IMR-90 (cell line): Measurements from ENCODE around the gene FAM163A. TPM values are rescaled to one million over a fixed set of nuclear protein-coding genes. Genes with fewer than 3 reads are reported as not detected.

Source experiments
- ATAC-seq: fragments of 200-7000 bp; cut with Tn5 transposase; 2 replicates; pipeline ENCODE4 v1.9.1; 2020; ENCODE audit warnings: low read depth, mild to moderate bottlenecking, moderate library complexity
- BruUV-seq: library from RNA; stranded (reverse); fragments of 400-500 nt; replicated peaks from 2 replicates; lab custom pipeline; 2021; lab: Mats Ljungman, UMichigan
- CTCF ChIA-PET: fragments of 300-600 bp; formaldehyde crosslinking; extraction: SDS; loops from one replicate; lab custom pipeline; 2021; ENCODE audit warnings: antibody characterized with exemption; lab: Yijun Ruan, JAX
- POLR2A ChIA-PET: fragments of 300-600 bp; sonication (Branson Sonifier 250); formaldehyde crosslinking; loops from one replicate; lab custom pipeline; 2022; ENCODE audit warnings: antibody characterized with exemption; ENCODE audit not compliant: unreplicated experiment; lab: Charles Lee
- DNase-seq: peaks from one replicate; pipeline ENCODE4 v3.0.0; 2013
- H2AFZ ChIP-seq: replicated peaks from 2 replicates; pipeline ENCODE3; 2013; ENCODE audit warnings: low read length, mild to moderate bottlenecking; ENCODE audit not compliant: poor library complexity
- H2AK5ac ChIP-seq: 2 replicates; pipeline ENCODE4 v1.6.1; 2013; ENCODE audit warnings: low read depth, low read length, inconsistent platforms
- H2AK9ac ChIP-seq: replicated peaks from 2 replicates; pipeline ENCODE3; 2013; ENCODE audit warnings: mild to moderate bottlenecking, low read depth, low read length, moderate library complexity; ENCODE audit not compliant: poor library complexity
- H2BK120ac ChIP-seq: 2 replicates; pipeline ENCODE4 v1.6.1; 2013; ENCODE audit warnings: low read depth, low read length, inconsistent platforms
- H2BK15ac ChIP-seq: 3 replicates; pipeline ENCODE4 v1.6.1; 2013; ENCODE audit warnings: low read depth, low read length, inconsistent platforms
- H2BK20ac ChIP-seq: 2 replicates; pipeline ENCODE4 v1.6.1; 2013; ENCODE audit warnings: low read depth, mild to moderate bottlenecking, inconsistent platforms, low read length, moderate library complexity
- H2BK5ac ChIP-seq: 2 replicates; pipeline ENCODE4 v1.6.1; 2013; ENCODE audit warnings: mild to moderate bottlenecking, low read depth, low read length, inconsistent platforms; ENCODE audit not compliant: poor library complexity, severe bottlenecking
- H3K14ac ChIP-seq: replicated peaks from 2 replicates; pipeline ENCODE4 v1.6.1; 2013; ENCODE audit warnings: low read depth, low read length, inconsistent platforms
- H3K18ac ChIP-seq: 2 replicates; pipeline ENCODE4 v1.6.1; 2013; ENCODE audit warnings: low read depth, low read length, control low read depth
- H3K23ac ChIP-seq: 2 replicates; pipeline ENCODE4 v1.6.1; 2013; ENCODE audit warnings: low read depth, low read length, inconsistent platforms
- H3K27ac ChIP-seq: 2 replicates; pipeline ENCODE4 v1.5.1; 2013; ENCODE audit warnings: mild to moderate bottlenecking, control low read depth, low read length; ENCODE audit not compliant: insufficient read depth
- H3K27me3 ChIP-seq: 2 replicates; pipeline ENCODE4 v1.6.1; 2013; ENCODE audit warnings: low read length; ENCODE audit not compliant: control insufficient read depth, insufficient read depth
- H3K36me3 ChIP-seq: 2 replicates; pipeline ENCODE4 v1.6.1; 2013; ENCODE audit warnings: low read length, mixed read lengths; ENCODE audit not compliant: control insufficient read depth, insufficient read depth
- H3K4ac ChIP-seq: 2 replicates; pipeline ENCODE4 v1.6.1; 2013; ENCODE audit warnings: low read depth, low read length, inconsistent platforms
- H3K4me1 ChIP-seq: 2 replicates; pipeline ENCODE4 v1.6.1; 2013; ENCODE audit warnings: low read length, mixed read lengths; ENCODE audit not compliant: control insufficient read depth, insufficient read depth
- H3K4me2 ChIP-seq: 2 replicates; pipeline ENCODE4 v1.6.1; 2013; ENCODE audit warnings: low read depth, mild to moderate bottlenecking, control low read depth, low read length, moderate library complexity
- H3K4me3 ChIP-seq: 2 replicates; pipeline ENCODE4 v1.5.1; 2013; ENCODE audit warnings: low read depth, mild to moderate bottlenecking, control low read depth, low read length, moderate library complexity; ENCODE audit not compliant: insufficient read depth
- H3K56ac ChIP-seq: 2 replicates; pipeline ENCODE4 v1.6.1; 2013; ENCODE audit warnings: low read length, inconsistent platforms; ENCODE audit not compliant: insufficient read depth; ENCODE audit errors: extremely low read depth
- H3K79me1 ChIP-seq, 2 experiments: 2 replicates each; pipeline ENCODE4 v1.6.1; 2013; ENCODE audit warnings: low read length in 2 of 2, inconsistent platforms in 1 of 2, low read depth in 1 of 2
- H3K9ac ChIP-seq: 2 replicates; pipeline ENCODE4 v1.6.1; 2013; ENCODE audit warnings: low read depth, low read length, control low read depth
- H3K9me1 ChIP-seq: 2 replicates; pipeline ENCODE4 v1.6.1; 2013; ENCODE audit warnings: low read length, inconsistent platforms; ENCODE audit not compliant: insufficient read depth
- H3K9me3 ChIP-seq: 2 replicates; pipeline ENCODE4 v1.6.1; 2013; ENCODE audit warnings: low read length; ENCODE audit not compliant: control insufficient read depth, insufficient read depth
- H4K20me1 ChIP-seq: 2 replicates; pipeline ENCODE4 v1.6.1; 2013; ENCODE audit warnings: low read length, inconsistent platforms; ENCODE audit not compliant: insufficient read depth
- H4K5ac ChIP-seq: 2 replicates; pipeline ENCODE4 v1.6.1; 2013; ENCODE audit warnings: mild to moderate bottlenecking, low read depth, low read length, control low read depth
- H4K8ac ChIP-seq, 2 experiments: 2 replicates each; pipeline ENCODE4 v1.6.1; 2013; ENCODE audit warnings: low read depth in 2 of 2, low read length in 2 of 2, control low read depth in 1 of 2, inconsistent platforms in 1 of 2
- H4K91ac ChIP-seq: 2 replicates; pipeline ENCODE4 v1.6.1; 2013; ENCODE audit warnings: low read depth, low read length, inconsistent platforms; ENCODE audit not compliant: insufficient read depth
- BHLHE40 ChIP-seq: fragments of 150-350 bp; IDR thresholded peaks from 2 replicates; pipeline ENCODE4 v1.6.1; 2016; ENCODE audit warnings: mild to moderate bottlenecking, low read depth, low read length
- CHD1 ChIP-seq: IDR thresholded peaks from 2 replicates; pipeline ENCODE4 v1.6.1; 2012; ENCODE audit warnings: low read depth, low read length, improper control_type of control experiment
- FOS ChIP-seq: fragments of 150-350 bp; IDR thresholded peaks from 2 replicates; pipeline ENCODE4 v1.6.1; 2016; ENCODE audit warnings: low read depth, low read length
- MAFK ChIP-seq: IDR thresholded peaks from 2 replicates; pipeline ENCODE4 v1.6.1; 2012; ENCODE audit warnings: low read depth, low read length, improper control_type of control experiment
- MAZ ChIP-seq: IDR thresholded peaks from 2 replicates; pipeline ENCODE4 v1.6.1; 2012; ENCODE audit warnings: low read depth, mild to moderate bottlenecking, low read length, improper control_type of control experiment, moderate library complexity, borderline replicate concordance
- MXI1 ChIP-seq: IDR thresholded peaks from 2 replicates; pipeline ENCODE4 v1.6.1; 2012; ENCODE audit warnings: low read depth, mild to moderate bottlenecking, low read length, moderate library complexity, borderline replicate concordance
- NFE2L2 ChIP-seq: fragments of 150-350 bp; IDR thresholded peaks from 2 replicates; pipeline ENCODE4 v1.6.1; 2016; ENCODE audit warnings: low read depth, mild to moderate bottlenecking, low read length
- RAD21 ChIP-seq: IDR thresholded peaks from 2 replicates; pipeline ENCODE4 v1.6.1; 2012; ENCODE audit warnings: low read length, improper control_type of control experiment
- RCOR1 ChIP-seq: IDR thresholded peaks from 2 replicates; pipeline ENCODE4 v1.6.1; 2012; ENCODE audit warnings: mild to moderate bottlenecking, low read length, improper control_type of control experiment; ENCODE audit not compliant: insufficient replicate concordance
- RFX5 ChIP-seq: IDR thresholded peaks from 2 replicates; pipeline ENCODE4 v1.8.0; 2012; ENCODE audit warnings: low read depth, mild to moderate bottlenecking, low read length, moderate library complexity
- SMC3 ChIP-seq: fragments of 150-350 bp; IDR thresholded peaks from 2 replicates; pipeline ENCODE4 v1.6.1; 2016; ENCODE audit warnings: low read depth, mild to moderate bottlenecking, antibody characterized with exemption, low read length, moderate library complexity
- WGBS, 2 experiments: methylation state at CpG; one replicate each; pipeline versions ENCODE4 v1.1.5 to v1.1.7; 2013; ENCODE audit warnings: missing lambda C conversion rate in 2 of 2; ENCODE audit not compliant: insufficient read length in 1 of 2; ENCODE audit errors: extremely low coverage in 2 of 2; 5-methylcytosine and 5-hydroxymethylcytosine counted together
- dilution Hi-C: fragments of 300-500 bp; cut with HindIII; formaldehyde crosslinking; loops from one replicate; pipeline ENCODE4 v1.14.3; 2018; ENCODE audit warnings: low sequenced_read_pairs; ENCODE audit not compliant: unreplicated experiment
- in situ Hi-C: fragments of 300-500 bp; cut with MboI; formaldehyde crosslinking; loops from 3 replicates; pipeline ENCODE4 v1.14.3; 2019; ENCODE audit warnings: low sequenced_read_pairs, inconsistent platforms, mixed read lengths
- intact Hi-C: fragments of 100-400 bp; cut with micrococcal nuclease; formaldehyde crosslinking; loops from 2 replicates; pipeline ENCODE4 v1.10.0; 2022
- polyA plus RNA-seq, 3 experiments: library from polyadenylated mRNA; depleted of rRNA; stranded (reverse); fragments of >200 nt; gene quantifications; 2 replicates each; pipeline ENCODE4 v1.2.3, GENCODE V29; 2012; ENCODE audit warnings: low replicate concordance in 1 of 3
- total RNA-seq: library from RNA; depleted of rRNA; stranded (reverse); fragments of >200 nt; gene quantifications from 2 replicates; pipeline ENCODE4 v1.2.3, GENCODE V29; 2012
- TF ChIP-seq, protein P1 (sequence below): conservative IDR thresholded peaks from 2 replicates; pipeline ENCODE4 v1.5.1; 2012; ENCODE audit warnings: mild to moderate bottlenecking, low read depth, low read length, improper control_type of control experiment

FAM163A gene
- total and polyA plus RNA-seq, 2 of the 4 experiments (the other 2 are of a cell fraction): not detected

DNA sequence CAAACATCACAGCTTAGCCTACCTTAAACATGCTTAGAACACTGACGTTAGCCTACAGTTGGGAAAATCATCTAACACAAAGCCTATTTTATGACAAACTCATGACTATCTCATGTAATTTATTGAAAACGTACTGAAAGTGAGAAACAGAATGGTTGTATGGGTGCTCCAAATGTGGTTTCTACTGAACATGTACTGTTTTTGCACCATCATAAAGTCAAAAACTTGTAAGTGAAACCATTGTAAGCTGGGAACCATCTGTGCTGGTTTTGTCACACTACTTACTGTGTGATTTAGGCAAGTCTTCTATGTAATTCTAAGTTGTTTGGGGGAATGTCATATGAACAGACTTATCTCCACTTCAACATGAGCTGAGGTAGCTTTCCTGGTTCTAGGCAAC, 79.0 kb downstream of the FAM163A start:
- Histone ChIP-seq H3K4me1 (peaks cover 15% of the 10 kb centered on the region), H3K9ac (no peak overlapping the region), H2AK5ac (no peak overlapping the region), H3K23ac (no peak overlapping the region), H2BK5ac (no peak overlapping the region), H4K20me1 (no peaks in the 10 kb centered on the region), H2BK20ac (no peak overlapping the region), H3K9me3 (no peaks in the 10 kb centered on the region), H3K4me3 (no peak overlapping the region), H3K27ac (no peak overlapping the region), H4K8ac (no peak overlapping the region), H2BK120ac (no peak overlapping the region), H4K91ac (no peak overlapping the region), H3K18ac (no peak overlapping the region), H3K4ac (no peak overlapping the region), H2BK15ac (no peak overlapping the region), H3K14ac (no peak overlapping the region), H3K4me2 (no peak overlapping the region), H3K36me3 (no peaks in the 10 kb centered on the region), H4K5ac (no peak overlapping the region), H3K79me1 (no peaks in the 10 kb centered on the region), H3K9me1 (peaks cover 5% of the 10 kb centered on the region; the same call in 1 of the 2 replicates), H2AK9ac (no peak overlapping the region), H3K27me3 (peaks cover 12% of the 10 kb centered on the region), H2AFZ (no peak overlapping the region), H3K56ac (no peak overlapping the region)
- dilution Hi-C loops: no loop called here
- ChIA-PET POLR2A (no interaction called here), CTCF (interaction anchor here (1.4 kb wide), 1 partner anchor 12 kb away, joined by 4 read pairs; no protein-coding TSS in a partner anchor)
- WGBS, 2 experiments: no CpG with 5 or more reads among the region's 2 CpGs
- BruUV-seq: no TSS peak
- DNase-seq: no peak
- in situ Hi-C loops: loop anchor here (25.0 kb wide), 1 partner anchor 585 kb away; the partner anchor contains the start of gene ABL2
- intact Hi-C loops: no loop called here
- no peak for ATAC-seq
- TF ChIP-seq, protein P1, sequence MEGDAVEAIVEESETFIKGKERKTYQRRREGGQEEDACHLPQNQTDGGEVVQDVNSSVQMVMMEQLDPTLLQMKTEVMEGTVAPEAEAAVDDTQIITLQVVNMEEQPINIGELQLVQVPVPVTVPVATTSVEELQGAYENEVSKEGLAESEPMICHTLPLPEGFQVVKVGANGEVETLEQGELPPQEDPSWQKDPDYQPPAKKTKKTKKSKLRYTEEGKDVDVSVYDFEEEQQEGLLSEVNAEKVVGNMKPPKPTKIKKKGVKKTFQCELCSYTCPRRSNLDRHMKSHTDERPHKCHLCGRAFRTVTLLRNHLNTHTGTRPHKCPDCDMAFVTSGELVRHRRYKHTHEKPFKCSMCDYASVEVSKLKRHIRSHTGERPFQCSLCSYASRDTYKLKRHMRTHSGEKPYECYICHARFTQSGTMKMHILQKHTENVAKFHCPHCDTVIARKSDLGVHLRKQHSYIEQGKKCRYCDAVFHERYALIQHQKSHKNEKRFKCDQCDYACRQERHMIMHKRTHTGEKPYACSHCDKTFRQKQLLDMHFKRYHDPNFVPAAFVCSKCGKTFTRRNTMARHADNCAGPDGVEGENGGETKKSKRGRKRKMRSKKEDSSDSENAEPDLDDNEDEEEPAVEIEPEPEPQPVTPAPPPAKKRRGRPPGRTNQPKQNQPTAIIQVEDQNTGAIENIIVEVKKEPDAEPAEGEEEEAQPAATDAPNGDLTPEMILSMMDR: no peak
- TF ChIP-seq MAZ: no peak
- no peak for TF ChIP-seq MAFK
- TF ChIP-seq MXI1: no peak
- no peak for TF ChIP-seq SMC3
- TF ChIP-seq NFE2L2: no peak
- TF ChIP-seq CHD1: no peak
- no peak for TF ChIP-seq RCOR1
- no peak for TF ChIP-seq RFX5
- no peak for TF ChIP-seq BHLHE40
- no peak for TF ChIP-seq RAD21
- no peak for TF ChIP-seq FOS
